Body of pancreas (tissue), 4 donors: ENCODE data around the gene DPEP2NB.

Experiments used
- CTCF ChIP-seq, 7 experiments: fragments of 450-650 bp in 4 of 7; fragments of 200-600 bp in 3 of 7; sonication (generic) in 3 of 7; IDR thresholded peaks; one replicate each; pipeline ENCODE4 v1.5.1; 2016 to 2019; ENCODE audit warnings: antibody characterized with exemption in 7 of 7
- POLR2A ChIP-seq, 3 donors: fragments of 450-650 bp; IDR thresholded peaks; one replicate each; pipeline ENCODE4 v1.6.1; 2016; ENCODE audit warnings: antibody characterized with exemption in 3 of 3, mild to moderate bottlenecking in 2 of 3

GRCh38 chr16:67971111-67971510 lies 44.6 kb downstream of the DPEP2NB start:
- TF ChIP-seq POLR2A (IDR thresholded peaks at IDR 0.05) (no peak), CTCF (IDR thresholded peaks at IDR 0.05) (no peak)
